Head of caudate nucleus (tissue), 42 donors: Measurements from ENCODE around the gene TRIP11.
A peak's percentile ranks its signal among the peaks of the same experiment; 100 is the strongest.

ENCODE experiments used
- DNase-seq, 42 donors: peaks; one replicate each; pipeline versions ENCODE4 v3.0.0 to v3.0.0-alpha.2; 2020 to 2021; ENCODE audit warnings: mixed read lengths in 7 of 42
- intact Hi-C: fragments of 100-400 bp; cut with DNase I; formaldehyde crosslinking; loops from one replicate; pipeline ENCODE4 v1.15.0; 2022

TRIP11 gene

DNA sequence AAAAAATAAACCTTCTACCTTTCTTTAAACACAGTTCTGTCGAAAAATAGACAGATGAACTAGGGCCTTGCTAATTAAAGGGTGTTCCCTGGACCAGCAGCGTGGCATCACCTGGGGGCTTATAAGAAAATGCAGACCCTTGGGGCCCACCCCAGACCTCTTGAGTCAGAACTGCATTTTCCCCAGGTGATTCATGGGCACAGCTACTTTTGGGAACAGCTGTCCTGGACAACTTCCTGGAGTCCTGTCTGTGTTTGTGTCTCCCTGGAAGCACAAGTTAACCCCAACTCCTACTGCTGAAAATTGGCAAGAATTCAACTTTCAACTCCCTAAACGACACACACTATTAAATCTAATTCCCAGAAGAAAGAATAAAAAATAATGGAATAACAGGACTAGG, 110.2 kb downstream of the TRIP11 start:
- DNase-seq = no peak
- intact Hi-C loops = no loop called here

GRCh38 chr14:91927800-91928199, 112.1 kb downstream of the TRIP11 start:
- intact Hi-C loops = no loop called here
- no peak for DNase-seq

DNA sequence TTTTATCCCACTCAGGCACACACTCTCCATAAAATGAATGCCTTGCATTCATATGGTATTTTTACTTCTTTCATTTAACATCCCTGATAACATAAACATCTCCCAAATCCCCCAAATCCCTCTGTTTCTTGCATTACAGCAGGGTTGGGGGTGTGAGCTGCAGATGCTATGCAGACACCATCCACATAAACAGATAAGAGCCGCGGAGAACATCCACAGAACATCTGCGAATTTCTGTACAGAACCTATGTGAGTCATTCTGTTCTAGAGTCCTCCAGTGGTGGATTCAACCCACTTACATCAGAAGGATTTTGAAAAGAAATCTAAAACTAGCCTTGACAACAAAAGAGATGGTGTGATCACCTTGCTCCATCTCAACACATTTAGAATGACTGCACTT, 112.7 kb downstream of the TRIP11 start:
- peak in 5 of 42 donors; percentile 3 to 41 (median 29) for DNase-seq
- intact Hi-C loops = no loop called here

- no peak for DNase-seq
- intact Hi-C loops = no loop called here
These were observed 113.5 kb downstream of the TRIP11 start for GRCh38 chr14:91926131-91926890.

GRCh38 chr14:91925727-91926121, 114.1 kb downstream of the TRIP11 start:
- intact Hi-C loops = no loop called here
- no peak for DNase-seq

- no peak for DNase-seq
- intact Hi-C loops = no loop called here
These were observed 114.7 kb downstream of the TRIP11 start for GRCh38 chr14:91925001-91925726.

DNA sequence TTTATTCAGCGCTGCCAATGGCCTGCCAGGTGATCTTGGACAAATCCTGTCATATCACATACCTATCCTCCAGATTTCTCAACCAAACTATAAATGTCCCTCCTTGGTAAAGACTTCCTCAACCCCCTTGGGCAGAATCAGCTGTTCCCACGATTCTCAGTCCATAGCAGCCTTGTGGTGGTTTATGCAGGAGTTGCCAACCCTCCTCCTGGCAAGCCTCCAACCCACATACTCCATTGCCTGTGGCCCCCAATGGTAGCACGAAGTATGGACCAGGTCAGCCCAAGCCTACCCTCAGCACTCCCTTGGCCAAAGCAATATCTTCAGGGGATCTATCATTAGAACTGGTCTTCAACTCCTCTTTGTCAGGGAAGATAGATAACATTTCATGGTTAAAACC, 119.3 kb downstream of the TRIP11 start:
- DNase-seq = no peak
- intact Hi-C loops = no loop called here

DNA sequence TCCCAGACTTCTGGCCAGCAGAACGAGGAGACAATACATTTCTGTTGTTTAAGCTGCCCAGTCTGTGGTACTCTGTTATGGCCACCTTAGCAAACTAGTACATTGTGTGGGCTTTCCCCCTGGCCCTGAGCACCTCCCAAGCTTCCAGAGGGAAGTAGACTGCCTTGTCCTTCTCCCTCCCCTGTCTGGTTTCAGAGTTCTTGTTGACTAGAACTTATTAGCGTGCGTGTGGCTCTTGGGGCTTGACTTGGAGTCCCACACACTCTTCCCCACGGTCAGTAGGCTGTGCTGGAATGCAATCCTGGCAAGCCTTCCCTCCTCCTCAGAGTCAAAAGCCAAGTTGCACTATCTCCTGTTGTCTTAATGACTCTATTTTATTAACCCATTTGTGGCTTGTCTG, 120.0 kb downstream of the TRIP11 start:
- intact Hi-C loops = no loop called here

GRCh38 chr14:91918186-91918883, 121.5 kb downstream of the TRIP11 start:
- DNase-seq = no peak
- intact Hi-C loops = no loop called here

More for the DNA sequence above, 120.0 kb downstream of the TRIP11 start:
- no peak for DNase-seq
